Measurements from ENCODE around the gene NEK6.

The NEK6 gene

GRCh38 chr9:124261736-124262648 is 4.2 kb downstream of the NEK6 start:
- no peak for DNase-seq (ENCODE audit: low read depth)

GRCh38 chr9:124262649-124262972 is 4.9 kb downstream of the NEK6 start:
- no peak for DNase-seq (ENCODE audit: low read depth)

GRCh38 chr9:124263213-124263612 is 5.5 kb downstream of the NEK6 start:
- DNase-seq (ENCODE audit: low read depth), result no peak

- DNase-seq (ENCODE audit: low read depth), result no peak
These were observed 6.2 kb downstream of the NEK6 start for GRCh38 chr9:124263800-124264426.

GRCh38 chr9:124264823-124265233 is 7.1 kb downstream of the NEK6 start:
- no peak for DNase-seq (ENCODE audit: low read depth)

GRCh38 chr9:124265551-124265950 is 7.8 kb downstream of the NEK6 start:
- DNase-seq (ENCODE audit: low read depth), result no peak

- no peak for DNase-seq (ENCODE audit: low read depth)
These were observed 8.5 kb downstream of the NEK6 start for GRCh38 chr9:124266139-124266825.

GRCh38 chr9:124266826-124267201 is 9.1 kb downstream of the NEK6 start:
- DNase-seq (ENCODE audit: low read depth), result no peak

GRCh38 chr9:124267271-124267807 is 9.6 kb downstream of the NEK6 start:
- DNase-seq (ENCODE audit: low read depth), result no peak

- no peak for DNase-seq (ENCODE audit: low read depth)
These were observed 10.5 kb downstream of the NEK6 start for GRCh38 chr9:124268248-124268647.

GRCh38 chr9:124268661-124269060 is 10.9 kb downstream of the NEK6 start:
- no peak for DNase-seq (ENCODE audit: low read depth)

- no peak for DNase-seq (ENCODE audit: low read depth)
These were observed 11.8 kb downstream of the NEK6 start for GRCh38 chr9:124269556-124269955.

- no peak for DNase-seq (ENCODE audit: low read depth)
These were observed 13.0 kb downstream of the NEK6 start for GRCh38 chr9:124270504-124271335.

- no peak for DNase-seq (ENCODE audit: low read depth)
These were observed 13.9 kb downstream of the NEK6 start for GRCh38 chr9:124271660-124272059.

- no peak for DNase-seq (ENCODE audit: low read depth)
These were observed 14.4 kb downstream of the NEK6 start for GRCh38 chr9:124272118-124272517.

GRCh38 chr9:124272979-124273378 is 15.2 kb downstream of the NEK6 start:
- DNase-seq (ENCODE audit: low read depth), result no peak

GRCh38 chr9:124273427-124274160 is 15.8 kb downstream of the NEK6 start:
- no peak for DNase-seq (ENCODE audit: low read depth)

- no peak for DNase-seq (ENCODE audit: low read depth)
These were observed 16.5 kb downstream of the NEK6 start for GRCh38 chr9:124274226-124274625.

GRCh38 chr9:124274738-124275137 is 17.0 kb downstream of the NEK6 start:
- no peak for DNase-seq (ENCODE audit: low read depth)

GRCh38 chr9:124277420-124277819 is 19.7 kb downstream of the NEK6 start:
- DNase-seq (ENCODE audit: low read depth), result no peak

GRCh38 chr9:124278054-124278540 is 20.3 kb downstream of the NEK6 start:
- DNase-seq (ENCODE audit: low read depth), result no peak

Data from stimulated activated CD8-positive, alpha-beta memory T cell treated with anti-CD3 and anti-CD28 coated beads, Interleukin-12 subunit alpha, Interleukin-12 subunit beta, amount 100 ng/mL, for 4 hours (primary cell).